Subcutaneous adipose tissue (tissue), 4 donors: ENCODE measurements around the gene KCNJ5. TPM values are rescaled to one million over a fixed set of nuclear protein-coding genes. Genes with fewer than 3 reads are reported as not detected.

Source experiments
- total RNA-seq, 4 donors: library from RNA; depleted of rRNA; stranded (reverse); fragments of >200 nt; gene quantifications; one replicate each; pipeline ENCODE4 v1.1.0, GENCODE V29; 2016
- TF ChIP-seq, protein P1 (sequence below): fragments of 450-650 bp; IDR thresholded peaks from one replicate; pipeline ENCODE4 v1.5.1; 2016; ENCODE audit warnings: low read depth, mild to moderate bottlenecking, control low read depth, antibody characterized with exemption, moderate library complexity

KCNJ5 gene
- total RNA-seq, 4 donors from 2014 or later = 1.8 to 12.2 (median 4.1) TPM

DNA sequence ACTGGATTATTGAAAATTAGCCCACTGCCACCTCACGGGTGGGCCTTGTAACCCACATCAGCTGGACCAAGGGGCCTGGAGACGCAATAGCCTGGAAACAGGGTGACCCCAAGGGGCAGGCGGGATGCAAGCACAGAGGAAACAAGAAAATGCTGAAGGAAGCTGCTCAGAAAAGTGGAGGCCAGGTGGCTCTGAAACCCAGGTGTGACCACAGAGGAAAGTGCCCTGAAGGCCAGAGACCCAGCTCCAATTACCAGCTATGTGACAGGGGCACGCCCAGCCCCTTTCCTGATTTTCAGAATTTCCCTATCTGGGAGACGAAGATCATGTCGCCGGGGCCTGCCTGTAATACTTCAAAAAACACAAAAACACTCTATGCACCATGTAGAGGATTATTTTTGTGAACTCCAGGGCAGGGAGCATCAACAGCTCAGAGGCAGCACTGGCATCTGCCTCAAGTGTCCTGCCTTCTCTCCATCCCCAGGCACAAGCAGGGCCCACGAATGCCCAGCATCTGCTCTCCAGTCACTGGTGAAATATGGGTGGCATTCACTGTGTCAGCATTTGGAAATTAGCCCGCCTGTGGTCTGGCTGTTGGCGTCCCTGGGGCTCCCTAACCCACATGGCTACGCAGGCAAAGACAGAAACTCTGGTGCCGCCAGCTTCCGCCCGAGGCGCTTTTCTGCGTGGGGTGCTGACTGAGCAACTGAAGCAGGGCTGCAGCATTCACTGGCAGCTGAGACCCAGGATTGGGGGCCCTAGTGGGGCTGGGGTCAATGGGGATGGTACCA is 30.4 kb upstream of the KCNJ5 start:
- TF ChIP-seq, protein P1, sequence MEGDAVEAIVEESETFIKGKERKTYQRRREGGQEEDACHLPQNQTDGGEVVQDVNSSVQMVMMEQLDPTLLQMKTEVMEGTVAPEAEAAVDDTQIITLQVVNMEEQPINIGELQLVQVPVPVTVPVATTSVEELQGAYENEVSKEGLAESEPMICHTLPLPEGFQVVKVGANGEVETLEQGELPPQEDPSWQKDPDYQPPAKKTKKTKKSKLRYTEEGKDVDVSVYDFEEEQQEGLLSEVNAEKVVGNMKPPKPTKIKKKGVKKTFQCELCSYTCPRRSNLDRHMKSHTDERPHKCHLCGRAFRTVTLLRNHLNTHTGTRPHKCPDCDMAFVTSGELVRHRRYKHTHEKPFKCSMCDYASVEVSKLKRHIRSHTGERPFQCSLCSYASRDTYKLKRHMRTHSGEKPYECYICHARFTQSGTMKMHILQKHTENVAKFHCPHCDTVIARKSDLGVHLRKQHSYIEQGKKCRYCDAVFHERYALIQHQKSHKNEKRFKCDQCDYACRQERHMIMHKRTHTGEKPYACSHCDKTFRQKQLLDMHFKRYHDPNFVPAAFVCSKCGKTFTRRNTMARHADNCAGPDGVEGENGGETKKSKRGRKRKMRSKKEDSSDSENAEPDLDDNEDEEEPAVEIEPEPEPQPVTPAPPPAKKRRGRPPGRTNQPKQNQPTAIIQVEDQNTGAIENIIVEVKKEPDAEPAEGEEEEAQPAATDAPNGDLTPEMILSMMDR = no peak

DNA sequence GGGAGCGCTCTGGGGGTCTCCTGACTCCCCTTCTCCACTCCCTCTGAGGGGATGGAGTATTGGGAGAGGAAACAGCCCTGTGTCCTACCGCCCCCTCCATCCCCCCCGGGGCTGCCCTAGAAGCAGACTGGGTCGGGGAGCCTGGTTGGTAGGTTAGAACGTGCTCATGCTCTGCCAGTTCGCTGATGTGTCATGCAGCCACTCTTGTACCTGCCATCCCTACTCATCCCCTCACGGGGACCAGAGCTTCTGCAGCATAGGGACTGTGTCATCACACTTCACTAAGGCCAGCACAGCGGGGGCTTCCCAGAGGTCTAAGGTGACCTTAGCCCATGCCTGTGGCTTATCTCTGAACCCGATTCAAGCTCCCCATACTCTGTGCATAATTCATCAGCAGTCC is 28.8 kb upstream of the KCNJ5 start:
- TF ChIP-seq, protein P1 = no peak

DNA sequence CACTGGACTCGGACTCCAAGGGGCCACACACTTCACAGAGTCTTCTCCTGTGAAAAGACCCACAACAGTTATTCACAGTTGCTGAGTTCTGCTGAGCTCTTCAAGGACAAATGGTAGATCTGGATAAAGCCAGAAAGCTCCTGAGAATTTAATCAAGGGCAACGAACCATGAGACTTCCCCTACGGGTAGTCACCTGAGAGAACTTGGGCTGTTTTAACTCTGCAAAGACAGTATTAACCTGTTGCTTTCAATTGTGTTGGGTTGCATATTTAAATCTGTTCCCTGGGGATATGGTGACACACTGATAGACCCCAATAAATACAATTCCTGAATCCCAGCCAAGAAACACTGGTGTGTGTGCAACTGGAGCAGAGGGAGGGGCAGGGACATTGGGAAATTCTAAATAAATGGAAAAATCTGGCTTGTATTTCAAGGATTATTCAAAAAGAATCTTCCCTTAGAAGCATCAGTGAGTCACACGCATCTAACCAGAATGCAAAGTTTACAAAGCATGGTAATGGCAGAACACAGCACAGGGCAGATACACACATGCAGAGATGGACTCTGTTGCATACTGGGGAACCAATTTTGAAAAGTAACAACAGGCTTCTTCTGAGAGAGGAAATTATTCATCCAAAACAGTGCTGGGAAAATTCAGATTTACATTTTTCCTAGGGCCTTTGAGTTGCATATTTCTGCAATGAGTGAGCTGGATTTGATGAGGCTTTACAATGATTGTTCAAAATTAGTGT is 28.1 kb upstream of the KCNJ5 start:
- TF ChIP-seq, protein P1 = no peak

DNA sequence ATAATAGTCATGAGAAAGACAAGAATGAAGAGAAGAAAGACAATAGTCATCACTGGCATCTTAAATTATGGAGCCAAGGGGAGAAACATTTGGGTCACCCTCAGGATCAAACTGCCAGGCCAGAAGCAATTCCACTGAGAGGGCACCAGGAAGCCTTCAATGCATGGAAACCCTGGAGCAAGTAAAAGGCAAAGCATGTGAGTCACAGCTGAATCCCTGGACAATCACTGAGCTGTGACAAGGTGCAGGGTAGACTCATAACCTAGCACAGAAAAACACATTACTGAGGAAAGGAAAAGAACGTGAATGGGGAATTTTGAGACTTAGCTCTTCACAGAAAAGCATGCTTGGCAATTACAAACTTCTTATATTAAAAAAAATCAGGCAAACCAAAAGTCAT is 25.7 kb upstream of the KCNJ5 start:
- TF ChIP-seq, protein P1 = no peak

DNA sequence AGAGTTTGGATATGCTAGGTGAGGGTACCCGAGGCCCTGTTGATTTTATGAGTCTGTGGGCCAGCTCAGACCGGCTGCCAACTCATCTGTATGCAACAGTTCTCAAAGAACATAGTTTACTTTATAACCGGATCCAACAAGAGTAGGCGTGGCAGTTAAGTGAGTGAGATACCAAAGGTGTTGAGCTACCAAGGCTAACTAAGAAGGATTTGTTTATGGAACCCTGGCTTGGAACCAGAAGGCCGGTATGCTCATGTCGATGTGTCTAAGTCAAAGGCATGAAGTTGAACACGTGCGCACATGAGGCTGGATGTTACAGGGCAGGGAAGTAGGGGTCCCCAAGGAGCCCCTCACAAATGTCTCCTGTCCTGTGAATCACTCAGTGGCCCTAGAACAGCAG is 23.9 kb upstream of the KCNJ5 start, which contains the start of gene KCNJ1:
Gene KCNJ1 (minus strand): TSS at position 20 of the 400 bp plus-strand sequence. CDS start 27,053 bp downstream, outside the sequence.
- TF ChIP-seq, protein P1 = no peak

DNA sequence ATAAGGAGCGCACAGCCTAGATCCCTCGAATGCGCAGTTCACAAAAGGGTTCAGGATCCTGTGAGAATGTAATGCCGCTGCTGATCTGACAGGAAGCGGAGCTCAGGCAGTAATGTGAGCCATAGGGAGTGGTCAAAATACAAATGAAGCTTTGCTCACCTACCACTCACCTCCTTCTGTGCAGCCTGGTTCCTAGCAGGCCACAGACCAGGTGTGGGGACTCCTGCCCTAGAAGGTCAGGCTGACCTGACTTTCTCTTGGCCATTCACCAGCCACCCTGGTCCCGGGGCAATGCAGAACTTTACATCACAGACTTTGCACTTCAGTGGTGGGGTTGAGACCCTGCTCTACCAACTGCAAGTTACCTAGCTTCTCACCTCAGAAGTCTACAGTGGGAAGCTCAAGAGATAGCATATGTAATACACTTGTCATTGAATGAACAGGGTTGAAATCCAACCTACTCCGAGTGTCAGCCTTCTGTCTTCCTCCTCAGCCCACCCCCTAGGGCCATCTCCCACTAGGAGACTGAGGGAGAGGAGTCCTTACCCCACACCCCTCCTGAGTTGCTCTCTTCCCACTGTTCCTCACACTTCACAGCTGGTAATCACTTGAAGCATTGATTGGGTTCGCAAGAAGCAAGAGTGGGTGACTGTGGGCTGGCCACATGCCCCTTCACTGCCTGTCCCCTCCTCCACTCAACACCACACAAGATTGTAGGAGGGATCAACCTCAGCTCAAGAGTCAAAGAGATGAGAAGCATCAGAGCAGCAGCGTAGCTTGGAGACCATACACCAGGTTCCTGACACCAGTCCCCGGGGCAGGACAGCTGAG is 22.1 kb upstream of the KCNJ5 start:
- TF ChIP-seq, protein P1 = no peak
